Transverse colon (tissue), 4 donors: ENCODE results near the gene NR2F1-AS1.

Experiments used
- CTCF ChIP-seq, 5 experiments: fragments of 200-600 bp in 3 of 5; fragments of 450-650 bp in 2 of 5; sonication (generic) in 3 of 5; IDR thresholded peaks; 1 replicate in 2 of 5; 2 replicates in 3 of 5; pipeline ENCODE4 v1.5.1; 2016 to 2017; ENCODE audit warnings: antibody characterized with exemption in 5 of 5, inconsistent platforms in 3 of 5, mild to moderate bottlenecking in 2 of 5, moderate library complexity in 1 of 5
- POLR2A ChIP-seq: fragments of 450-650 bp; IDR thresholded peaks from one replicate; pipeline ENCODE4 v1.6.1; 2016; ENCODE audit warnings: antibody characterized with exemption, mild to moderate bottlenecking, moderate library complexity
- POLR2AphosphoS5 ChIP-seq, 3 donors: sonication (generic); formaldehyde crosslinking; IDR thresholded peaks; one replicate each; pipeline ENCODE4 v1.6.1; 2016; ENCODE audit warnings: antibody characterized with exemption in 3 of 3

- TF ChIP-seq CTCF (IDR thresholded peaks at IDR 0.05) (no peak), POLR2AphosphoS5 (IDR thresholded peaks at IDR 0.05) (no peak), POLR2A (no peak)
Measured at GRCh38 chr5:93454896-93455295, 126.1 kb downstream of the NR2F1-AS1 start.
